ENCODE data around the gene PMM2.

Gene PMM2

DNA sequence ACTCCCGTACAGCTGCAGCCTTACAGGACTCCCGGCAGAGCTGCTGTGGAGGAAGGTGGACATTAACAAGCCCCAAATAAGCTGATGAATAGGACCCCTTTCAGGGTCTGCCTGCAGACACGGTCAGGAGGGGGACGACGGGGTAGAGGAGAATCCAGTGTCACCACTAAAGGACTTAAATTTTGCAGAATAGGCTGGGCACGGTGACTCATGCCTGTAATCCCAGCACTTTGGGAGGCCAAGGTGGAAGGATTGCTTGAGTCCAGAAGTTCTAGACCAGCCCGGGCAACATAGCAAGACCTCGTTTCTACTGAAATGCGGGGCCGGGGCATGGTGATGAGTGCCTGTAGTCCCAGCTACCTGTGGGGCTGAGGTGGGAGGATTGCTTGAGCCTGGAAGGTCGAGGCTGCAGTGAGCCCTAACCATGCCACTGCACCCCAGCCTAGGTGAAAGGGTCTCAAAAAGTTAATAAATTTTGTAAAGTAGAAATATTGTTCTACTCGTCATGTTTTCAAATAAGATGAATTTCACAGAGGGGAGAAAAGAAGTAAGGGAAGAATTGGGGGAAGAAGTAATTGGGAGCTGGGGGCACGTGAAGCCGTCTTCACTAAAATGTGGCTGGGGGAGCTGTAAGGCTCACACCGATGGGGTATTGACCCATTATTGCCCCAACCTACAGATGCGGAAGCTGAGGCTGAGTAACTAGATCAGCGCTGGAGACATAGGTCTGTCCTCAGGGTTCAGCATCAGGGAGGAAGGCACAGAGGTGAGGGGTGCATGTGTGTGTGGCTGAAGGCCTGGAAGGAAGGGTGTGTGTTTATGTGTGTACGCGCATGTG lies 89.2 kb downstream of the PMM2 start:
- H3K27ac ChIP-seq, result no peak overlapping the region
- TF ChIP-seq, protein P1, sequence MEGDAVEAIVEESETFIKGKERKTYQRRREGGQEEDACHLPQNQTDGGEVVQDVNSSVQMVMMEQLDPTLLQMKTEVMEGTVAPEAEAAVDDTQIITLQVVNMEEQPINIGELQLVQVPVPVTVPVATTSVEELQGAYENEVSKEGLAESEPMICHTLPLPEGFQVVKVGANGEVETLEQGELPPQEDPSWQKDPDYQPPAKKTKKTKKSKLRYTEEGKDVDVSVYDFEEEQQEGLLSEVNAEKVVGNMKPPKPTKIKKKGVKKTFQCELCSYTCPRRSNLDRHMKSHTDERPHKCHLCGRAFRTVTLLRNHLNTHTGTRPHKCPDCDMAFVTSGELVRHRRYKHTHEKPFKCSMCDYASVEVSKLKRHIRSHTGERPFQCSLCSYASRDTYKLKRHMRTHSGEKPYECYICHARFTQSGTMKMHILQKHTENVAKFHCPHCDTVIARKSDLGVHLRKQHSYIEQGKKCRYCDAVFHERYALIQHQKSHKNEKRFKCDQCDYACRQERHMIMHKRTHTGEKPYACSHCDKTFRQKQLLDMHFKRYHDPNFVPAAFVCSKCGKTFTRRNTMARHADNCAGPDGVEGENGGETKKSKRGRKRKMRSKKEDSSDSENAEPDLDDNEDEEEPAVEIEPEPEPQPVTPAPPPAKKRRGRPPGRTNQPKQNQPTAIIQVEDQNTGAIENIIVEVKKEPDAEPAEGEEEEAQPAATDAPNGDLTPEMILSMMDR (conservative IDR thresholded peaks at IDR 0.05), result no peak

DNA sequence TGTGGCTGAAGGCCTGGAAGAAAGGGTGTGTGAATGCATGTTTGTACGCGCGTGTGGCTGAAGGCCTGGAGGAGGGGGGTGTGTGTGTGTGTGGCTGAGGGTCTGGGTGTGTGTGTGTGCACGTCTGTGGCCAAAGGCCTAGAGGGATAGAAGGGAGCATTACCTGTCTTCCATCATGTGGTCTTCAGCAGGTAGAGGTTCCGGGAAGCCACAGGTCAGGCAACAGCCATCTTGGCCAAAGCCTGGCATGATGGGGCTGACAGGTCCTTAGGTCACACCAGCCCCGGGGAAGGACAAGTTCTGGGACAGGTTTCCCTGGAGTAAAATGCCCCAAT lies 89.8 kb downstream of the PMM2 start:
- H3K27ac ChIP-seq, result no peak overlapping the region
- TF ChIP-seq, protein P1 (conservative IDR thresholded peaks at IDR 0.05), result no peak

DNA sequence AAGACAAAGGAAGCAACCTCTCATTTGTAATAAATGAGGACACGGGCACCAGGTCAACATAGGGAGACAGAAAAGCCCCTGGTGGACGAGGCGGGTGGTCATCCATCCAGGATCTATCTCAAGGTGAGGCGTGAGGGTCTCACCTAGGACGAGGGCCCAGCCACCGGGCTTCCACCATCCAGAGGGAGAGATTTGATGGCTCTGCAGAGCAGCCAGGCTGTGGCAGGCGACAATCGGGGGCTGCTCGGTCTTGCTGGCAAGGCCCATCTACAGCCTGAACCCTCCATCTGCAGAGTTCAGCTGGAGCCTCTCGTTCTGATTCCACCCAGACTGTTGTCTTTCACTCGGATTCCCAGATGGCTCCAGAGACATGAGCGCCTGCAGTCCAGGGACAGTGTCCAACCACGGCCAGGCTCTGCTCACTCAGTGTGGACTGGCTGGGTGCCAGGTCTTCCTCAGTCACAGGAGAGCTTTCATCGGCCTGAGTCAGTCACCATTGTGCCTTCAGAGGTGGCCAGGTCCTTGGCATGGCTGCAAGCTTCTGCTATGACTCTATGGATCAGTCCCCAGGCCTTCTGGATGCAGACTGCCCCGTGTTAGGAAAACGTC lies 90.4 kb downstream of the PMM2 start:
- no peak overlapping the region for H3K27ac ChIP-seq
- TF ChIP-seq, protein P1 (conservative IDR thresholded peaks at IDR 0.05), result no peak

DNA sequence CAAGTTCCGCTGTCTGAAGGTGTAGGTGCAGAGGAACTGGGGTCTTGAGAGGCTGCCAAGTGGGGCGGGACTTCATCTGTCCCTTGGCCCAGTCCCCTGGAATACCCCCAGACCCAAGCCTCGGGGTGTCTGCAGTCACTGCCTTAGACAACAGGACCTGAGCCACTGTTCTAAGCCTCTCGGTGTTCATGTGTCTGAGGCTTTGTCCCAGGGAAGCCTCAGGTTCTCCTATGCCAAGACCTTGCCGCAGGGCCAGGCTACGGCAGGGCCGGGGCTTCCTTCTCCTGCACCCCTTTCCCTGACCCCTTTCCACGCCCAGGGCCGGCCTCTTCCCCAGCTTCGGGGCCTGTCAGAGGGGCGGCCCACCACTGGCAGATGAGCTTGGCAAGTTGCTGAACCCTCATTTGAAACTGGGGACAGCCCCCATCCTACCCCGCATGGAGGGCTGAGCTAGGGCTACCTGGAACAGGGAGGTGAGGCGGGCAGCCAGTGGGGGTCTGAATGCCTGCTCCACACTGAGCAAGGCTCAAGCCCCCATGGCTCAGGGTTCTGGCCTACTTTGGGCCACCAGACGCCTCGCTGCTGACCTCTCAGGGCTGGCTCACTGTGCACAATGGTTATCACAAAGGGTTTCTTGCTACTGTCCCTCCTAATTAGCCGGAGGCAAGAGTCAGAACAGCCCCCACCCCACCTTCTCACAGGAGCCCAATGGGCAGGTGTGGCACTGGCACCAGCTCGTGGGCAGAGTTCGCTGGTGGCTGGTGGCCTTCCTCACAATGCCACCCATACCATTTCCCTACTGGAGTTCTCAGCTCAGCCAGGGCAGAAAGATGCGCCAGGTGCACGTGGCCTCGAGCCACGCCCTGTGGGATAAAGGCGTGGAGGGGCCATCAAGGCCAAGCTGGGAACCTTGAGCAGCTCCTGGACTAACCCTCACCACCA lies 91.6 kb downstream of the PMM2 start:
- no peak overlapping the region for H3K27ac ChIP-seq
- TF ChIP-seq, protein P1 (conservative IDR thresholded peaks at IDR 0.05), result no peak

DNA sequence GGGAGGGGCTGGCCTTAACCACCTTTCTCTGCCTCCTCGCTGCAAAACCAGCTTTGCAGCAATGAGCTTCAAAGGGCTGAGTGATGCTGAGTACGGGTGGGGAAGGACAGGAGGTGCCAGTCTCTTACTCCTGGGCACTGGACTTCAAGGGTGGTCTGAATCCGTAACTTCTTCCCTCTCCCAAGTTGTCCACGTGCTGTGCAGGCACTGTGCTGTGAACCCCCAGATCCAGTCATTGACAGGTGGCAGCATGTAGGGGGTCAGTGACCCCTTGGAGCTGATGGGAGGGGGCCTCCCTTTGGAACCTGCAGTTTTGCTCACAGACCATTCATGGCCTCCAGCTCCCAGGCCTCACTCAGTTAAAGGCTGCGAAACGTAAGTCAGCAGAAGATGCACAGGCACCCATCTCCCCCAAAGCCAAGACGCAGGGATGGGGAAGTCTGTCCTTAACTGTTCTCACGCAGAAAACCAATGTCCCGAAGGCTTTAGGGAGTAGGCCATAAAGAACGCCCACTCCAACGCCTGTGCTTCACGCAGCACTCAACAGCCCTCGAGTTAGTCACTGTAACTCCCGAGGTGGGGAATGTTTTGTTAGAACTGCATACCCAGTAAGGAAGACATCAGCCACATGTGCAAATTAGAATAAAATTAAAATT lies 92.4 kb downstream of the PMM2 start:
- no peak overlapping the region for H3K27ac ChIP-seq
- TF ChIP-seq, protein P1 (conservative IDR thresholded peaks at IDR 0.05), result no peak

DNA sequence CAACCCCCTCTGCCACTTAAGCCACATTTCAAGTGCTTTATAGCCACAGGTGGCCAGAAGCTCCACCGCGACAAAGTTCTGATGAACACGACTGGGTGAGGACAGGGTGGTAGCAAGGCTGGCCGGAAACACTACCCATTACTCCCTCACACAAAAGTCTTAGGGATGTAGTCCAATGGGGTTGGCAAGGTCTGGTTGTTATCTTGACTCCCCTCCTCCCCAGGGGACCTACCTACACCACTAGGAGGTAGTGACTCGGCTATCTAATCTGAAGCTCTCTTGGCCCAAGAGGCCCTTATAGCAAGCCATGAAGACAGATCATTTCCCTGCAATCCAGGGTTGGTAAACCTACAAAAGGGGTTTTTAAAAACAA lies 92.9 kb downstream of the PMM2 start:
- TF ChIP-seq, protein P1 (conservative IDR thresholded peaks at IDR 0.05), result no peak
- no peak overlapping the region for H3K27ac ChIP-seq

Measured in VCaP (cell line).